Activated T-cell treated with anti-CD3 and anti-CD28 coated beads, Interleukin-2, amount 50 U/mL, for 4 hours (primary cell): Measurements from ENCODE around the gene HSD17B7. TPM values are rescaled to one million over a fixed set of nuclear protein-coding genes. Genes with fewer than 3 reads are reported as not detected.

Experiments
- ATAC-seq, 2 donors: fragments of 200-7000 bp; cut with Tn5 transposase; one replicate each; pipeline ENCODE4 v1.10.0; 2021
- DNase-seq: peaks from one replicate; pipeline ENCODE4 v3.0.0-alpha.2; 2020
- H3K27me3 Mint-ChIP-seq: one replicate; pipeline ENCODE4 v1.8.0; 2021; ENCODE audit warnings: low read depth, mixed read lengths
- H3K36me3 Mint-ChIP-seq: one replicate; pipeline ENCODE4 v1.8.0; 2022; ENCODE audit warnings: mixed read lengths; ENCODE audit not compliant: insufficient read depth
- H3K4me1 Mint-ChIP-seq: one replicate; pipeline ENCODE4 v1.8.0; 2021; ENCODE audit warnings: low read depth, mixed read lengths
- H3K4me3 Mint-ChIP-seq: one replicate; pipeline ENCODE4 v1.8.0; 2021; ENCODE audit warnings: mild to moderate bottlenecking, moderate library complexity, mixed read lengths
- H3K9me3 Mint-ChIP-seq: one replicate; pipeline ENCODE4 v1.8.0; 2021; ENCODE audit warnings: mixed read lengths
- total RNA-seq, 3 donors: library from RNA; stranded (reverse); gene quantifications; one replicate each; pipeline ENCODE4 v1.2.1, GENCODE V29; 2021

Gene HSD17B7
- total RNA-seq, 3 donors from 2014 or later, result 10.0 to 18.0 (median 10.8) TPM

- H3K4me3 Mint-ChIP-seq, result no peak overlapping the region
- ATAC-seq (no peak), DNase-seq (no peak)
- peaks cover 19% of the 10 kb centered on the region for H3K27me3 Mint-ChIP-seq
- H3K4me1 Mint-ChIP-seq, result no peaks in the 10 kb centered on the region
- H3K36me3 Mint-ChIP-seq, result no peaks in the 10 kb centered on the region
- H3K9me3 Mint-ChIP-seq, result no peaks in the 10 kb centered on the region
These were observed 38.8 kb downstream of the HSD17B7 start for GRCh38 chr1:162829268-162829667.

DNA sequence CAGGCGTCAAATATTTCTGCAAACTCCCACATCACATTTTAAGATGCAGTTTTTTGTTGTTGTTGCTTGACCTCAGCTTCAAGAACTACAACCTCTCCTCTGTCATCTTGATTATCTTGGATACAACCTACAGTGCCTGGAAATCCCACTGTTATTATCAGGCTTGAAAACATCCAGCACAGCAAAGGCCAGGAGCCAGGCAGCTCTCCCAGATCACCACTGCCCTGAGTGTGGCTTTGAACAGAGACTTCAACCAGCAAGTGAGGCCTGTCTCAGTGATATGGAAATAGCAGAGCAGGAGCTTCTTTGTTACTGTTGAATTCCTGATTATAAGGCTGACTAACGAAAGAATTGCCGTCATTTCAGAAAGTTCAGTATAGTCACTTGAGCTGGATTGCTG lies 42.0 kb downstream of the HSD17B7 start:
- DNase-seq (no peak), ATAC-seq (no peak)
- Mint-ChIP-seq H3K4me3 (no peak overlapping the region), H3K36me3 (no peaks in the 10 kb centered on the region), H3K4me1 (peaks cover 8% of the 10 kb centered on the region), H3K27me3 (peaks cover 10% of the 10 kb centered on the region), H3K9me3 (peaks cover 4% of the 10 kb centered on the region)

- ATAC-seq, result peak; percentile 34 to 70
- no peak for DNase-seq
- Mint-ChIP-seq H3K36me3 (peaks cover 3% of the 10 kb centered on the region), H3K4me1 (peaks cover 8% of the 10 kb centered on the region), H3K27me3 (peaks cover 7% of the 10 kb centered on the region), H3K4me3 (no peak overlapping the region), H3K9me3 (peaks cover 22% of the 10 kb centered on the region)
These were observed 44.8 kb downstream of the HSD17B7 start for GRCh38 chr1:162835157-162835899.

GRCh38 chr1:162838863-162839262 lies 48.4 kb downstream of the HSD17B7 start:
- Mint-ChIP-seq H3K9me3 (peaks cover 22% of the 10 kb centered on the region), H3K4me1 (peaks cover 8% of the 10 kb centered on the region), H3K27me3 (peaks cover 14% of the 10 kb centered on the region), H3K4me3 (no peak overlapping the region), H3K36me3 (peaks cover 3% of the 10 kb centered on the region)
- DNase-seq (no peak), ATAC-seq (no peak)

GRCh38 chr1:162840250-162840839 lies 49.8 kb downstream of the HSD17B7 start:
- H3K4me1 Mint-ChIP-seq, result peaks cover 4% of the 10 kb centered on the region
- peaks cover 14% of the 10 kb centered on the region for H3K27me3 Mint-ChIP-seq
- H3K36me3 Mint-ChIP-seq, result peaks cover 3% of the 10 kb centered on the region
- ATAC-seq (no peak), DNase-seq (no peak)
- H3K9me3 Mint-ChIP-seq, result peaks cover 22% of the 10 kb centered on the region
- no peak overlapping the region for H3K4me3 Mint-ChIP-seq

- H3K36me3 Mint-ChIP-seq, result no peaks in the 10 kb centered on the region
- H3K9me3 Mint-ChIP-seq, result peaks cover 5% of the 10 kb centered on the region
- ATAC-seq (no peak), DNase-seq (no peak)
- peaks cover 12% of the 10 kb centered on the region for H3K27me3 Mint-ChIP-seq
- H3K4me1 Mint-ChIP-seq, result no peaks in the 10 kb centered on the region
- no peak overlapping the region for H3K4me3 Mint-ChIP-seq
These were observed 53.7 kb downstream of the HSD17B7 start for GRCh38 chr1:162844153-162844552.

GRCh38 chr1:162846256-162847212 lies 56.0 kb downstream of the HSD17B7 start:
- Mint-ChIP-seq H3K27me3 (peaks cover 13% of the 10 kb centered on the region), H3K4me1 (no peaks in the 10 kb centered on the region), H3K4me3 (no peak overlapping the region), H3K9me3 (no peaks in the 10 kb centered on the region), H3K36me3 (no peaks in the 10 kb centered on the region)
- no peak for ATAC-seq
- DNase-seq, result no peak

DNA sequence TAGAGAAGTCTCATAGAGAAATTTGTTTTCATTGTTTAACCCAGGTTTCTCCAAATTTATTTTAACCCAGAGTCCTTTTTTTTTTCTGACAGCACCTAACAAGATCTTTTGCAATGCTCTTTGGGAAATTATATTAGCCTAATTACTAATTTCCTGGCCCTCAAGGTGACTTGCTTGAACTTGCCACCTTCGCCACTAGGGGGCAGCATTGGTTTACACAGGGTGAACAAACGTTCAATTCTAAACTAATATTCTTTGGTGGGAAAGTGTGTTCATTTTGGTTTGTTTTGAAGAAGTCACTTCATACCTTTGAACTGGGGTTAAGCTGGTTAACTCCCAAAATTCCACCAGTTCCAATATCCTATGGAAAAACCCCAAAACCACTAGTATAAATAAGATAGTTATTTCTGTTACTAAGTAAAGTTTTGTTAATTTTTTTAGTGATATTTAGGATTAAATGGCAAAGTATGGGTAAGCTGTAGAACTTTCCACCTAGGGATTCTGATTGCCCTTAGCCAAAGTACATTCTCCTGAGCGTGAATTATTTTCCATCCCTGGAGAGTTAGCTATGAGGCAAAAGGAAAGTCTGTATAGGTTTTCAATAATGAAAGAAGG lies 57.4 kb downstream of the HSD17B7 start:
- Mint-ChIP-seq H3K9me3 (no peaks in the 10 kb centered on the region), H3K27me3 (peaks cover 10% of the 10 kb centered on the region), H3K36me3 (no peaks in the 10 kb centered on the region), H3K4me1 (no peaks in the 10 kb centered on the region), H3K4me3 (no peak overlapping the region)
- ATAC-seq (no peak), DNase-seq (peak; percentile 81)

DNA sequence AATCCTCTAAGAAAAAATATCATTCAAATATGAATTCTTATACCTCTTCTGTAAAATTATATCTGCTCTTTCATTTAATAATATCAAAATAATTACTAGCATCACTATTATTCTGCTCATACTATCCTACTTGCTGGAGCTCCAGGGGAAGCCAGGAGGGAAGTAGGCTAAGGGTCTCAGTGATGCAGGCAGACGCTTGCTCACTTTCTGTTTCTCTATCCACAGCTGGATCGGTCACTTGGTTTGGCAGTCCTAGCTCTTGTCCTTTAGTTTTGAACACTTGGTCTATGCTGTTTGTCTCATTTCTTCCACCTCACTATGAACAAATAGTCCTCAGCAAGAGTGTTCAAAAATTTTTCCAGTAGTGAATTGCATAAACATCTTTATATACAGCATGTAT lies 59.2 kb downstream of the HSD17B7 start:
- ATAC-seq (no peak), DNase-seq (no peak)
- Mint-ChIP-seq H3K9me3 (no peaks in the 10 kb centered on the region), H3K36me3 (no peaks in the 10 kb centered on the region), H3K4me3 (no peak overlapping the region), H3K4me1 (no peaks in the 10 kb centered on the region), H3K27me3 (peaks cover 10% of the 10 kb centered on the region)

DNA sequence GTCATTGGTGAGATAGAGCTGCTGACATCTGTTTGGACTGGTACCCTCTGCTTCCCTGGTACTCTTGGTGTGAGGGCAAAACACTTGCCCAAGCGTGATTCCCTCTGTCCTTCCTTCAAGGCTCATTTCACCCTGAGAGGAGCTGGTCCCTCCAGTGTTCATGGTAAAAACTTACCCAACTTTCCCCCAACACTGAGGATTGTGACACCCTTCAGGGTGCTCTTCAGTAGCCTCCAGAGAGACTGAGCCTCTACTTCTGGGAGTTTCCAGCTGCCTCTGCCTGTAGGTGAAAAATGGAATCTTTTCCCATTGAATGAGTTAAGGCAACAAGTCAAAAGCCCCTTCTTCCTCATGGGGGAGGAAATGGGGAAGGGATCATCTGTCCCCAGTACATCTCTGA lies 60.8 kb downstream of the HSD17B7 start:
- H3K36me3 Mint-ChIP-seq, result no peaks in the 10 kb centered on the region
- H3K4me3 Mint-ChIP-seq, result no peak overlapping the region
- no peak for DNase-seq
- H3K27me3 Mint-ChIP-seq, result peaks cover 10% of the 10 kb centered on the region
- no peaks in the 10 kb centered on the region for H3K4me1 Mint-ChIP-seq
- no peak for ATAC-seq
- H3K9me3 Mint-ChIP-seq, result no peaks in the 10 kb centered on the region

GRCh38 chr1:162854245-162854882 lies 63.9 kb downstream of the HSD17B7 start:
- ATAC-seq (peak in 1 of 2 donors; percentile 59), DNase-seq (peak; percentile 20)
- H3K4me1 Mint-ChIP-seq, result no peaks in the 10 kb centered on the region
- H3K36me3 Mint-ChIP-seq, result no peaks in the 10 kb centered on the region
- H3K27me3 Mint-ChIP-seq, result peaks cover 7% of the 10 kb centered on the region
- H3K9me3 Mint-ChIP-seq, result no peaks in the 10 kb centered on the region
- no peak overlapping the region for H3K4me3 Mint-ChIP-seq

DNA sequence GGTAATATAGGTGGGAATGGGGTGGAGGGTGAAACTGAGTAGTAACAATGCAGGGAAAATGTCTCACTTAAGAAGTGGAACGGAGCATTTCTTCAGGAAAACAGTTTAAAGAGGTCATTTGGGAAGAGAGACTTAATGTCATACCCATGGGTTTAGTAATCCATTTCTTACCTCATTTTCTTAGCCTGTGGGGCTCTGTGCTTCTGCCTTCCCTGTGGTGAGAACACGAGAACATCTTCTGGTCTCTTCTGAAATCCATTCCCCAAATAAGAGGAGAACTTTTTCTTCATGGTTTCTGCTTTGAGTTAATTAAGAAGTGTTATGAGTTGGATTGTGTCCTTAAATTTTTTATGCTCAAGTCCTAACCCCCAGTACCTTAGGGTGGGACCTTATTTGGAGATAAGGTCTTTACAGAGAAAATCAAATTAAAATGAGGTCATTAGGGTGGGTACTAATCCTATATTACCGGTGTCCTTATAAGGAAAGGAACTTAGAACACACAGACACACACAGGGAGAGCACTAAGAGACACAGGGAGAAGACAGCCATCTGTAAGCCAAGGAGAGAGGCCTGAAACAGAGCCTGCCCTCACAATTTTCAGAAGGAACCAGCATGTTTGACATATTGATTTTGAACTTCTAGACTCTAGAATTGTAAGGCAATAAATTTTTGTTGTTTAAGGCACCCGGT lies 65.1 kb downstream of the HSD17B7 start:
- DNase-seq, result no peak
- Mint-ChIP-seq H3K9me3 (no peaks in the 10 kb centered on the region), H3K4me3 (no peak overlapping the region), H3K4me1 (no peaks in the 10 kb centered on the region), H3K27me3 (peaks cover 7% of the 10 kb centered on the region), H3K36me3 (no peaks in the 10 kb centered on the region)
- ATAC-seq, result no peak

- ATAC-seq (no peak), DNase-seq (no peak)
- no peaks in the 10 kb centered on the region for H3K9me3 Mint-ChIP-seq
- H3K4me1 Mint-ChIP-seq, result no peaks in the 10 kb centered on the region
- H3K27me3 Mint-ChIP-seq, result peaks cover 7% of the 10 kb centered on the region
- no peak overlapping the region for H3K4me3 Mint-ChIP-seq
- H3K36me3 Mint-ChIP-seq, result no peaks in the 10 kb centered on the region
These were observed 65.8 kb downstream of the HSD17B7 start for GRCh38 chr1:162856260-162856659.
